OCI-LY7 (cell line): Measurements from ENCODE around the gene SLC25A21.

Experiments
- EZH2phosphoT487 ChIP-seq: fragments of 200-600 bp; sonication (generic); IDR thresholded peaks from 2 replicates; pipeline ENCODE4 v1.6.1; 2018; ENCODE audit warnings: low read depth, borderline replicate concordance, mild to moderate bottlenecking, mixed run types, antibody characterized with exemption, low read length, moderate library complexity, mixed read lengths
- TF ChIP-seq, protein P1 (sequence below): fragments of 200-600 bp; sonication (generic); conservative IDR thresholded peaks from 2 replicates; pipeline ENCODE4 v1.5.1; 2014; ENCODE audit warnings: mild to moderate bottlenecking, antibody characterized with exemption, low read length, moderate library complexity, mixed read lengths

DNA sequence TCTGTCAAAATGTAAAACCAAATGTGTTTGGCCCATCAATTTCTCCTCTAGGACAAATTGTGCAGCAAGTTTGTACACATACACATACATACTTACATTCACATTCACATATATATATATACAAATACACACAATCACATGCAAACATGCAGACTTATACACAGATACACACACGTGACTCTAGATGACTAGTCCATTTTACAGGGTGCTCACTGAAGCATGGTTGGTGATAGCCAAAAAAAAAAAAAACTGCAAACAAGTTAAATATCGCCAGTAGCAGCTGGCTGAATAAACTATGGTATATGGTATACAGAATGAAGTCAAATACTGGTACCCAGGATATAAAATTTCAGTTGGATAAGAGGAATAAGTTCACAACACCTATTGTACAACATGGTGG is 77.9 kb downstream of the SLC25A21 start:
- TF ChIP-seq, protein P1, sequence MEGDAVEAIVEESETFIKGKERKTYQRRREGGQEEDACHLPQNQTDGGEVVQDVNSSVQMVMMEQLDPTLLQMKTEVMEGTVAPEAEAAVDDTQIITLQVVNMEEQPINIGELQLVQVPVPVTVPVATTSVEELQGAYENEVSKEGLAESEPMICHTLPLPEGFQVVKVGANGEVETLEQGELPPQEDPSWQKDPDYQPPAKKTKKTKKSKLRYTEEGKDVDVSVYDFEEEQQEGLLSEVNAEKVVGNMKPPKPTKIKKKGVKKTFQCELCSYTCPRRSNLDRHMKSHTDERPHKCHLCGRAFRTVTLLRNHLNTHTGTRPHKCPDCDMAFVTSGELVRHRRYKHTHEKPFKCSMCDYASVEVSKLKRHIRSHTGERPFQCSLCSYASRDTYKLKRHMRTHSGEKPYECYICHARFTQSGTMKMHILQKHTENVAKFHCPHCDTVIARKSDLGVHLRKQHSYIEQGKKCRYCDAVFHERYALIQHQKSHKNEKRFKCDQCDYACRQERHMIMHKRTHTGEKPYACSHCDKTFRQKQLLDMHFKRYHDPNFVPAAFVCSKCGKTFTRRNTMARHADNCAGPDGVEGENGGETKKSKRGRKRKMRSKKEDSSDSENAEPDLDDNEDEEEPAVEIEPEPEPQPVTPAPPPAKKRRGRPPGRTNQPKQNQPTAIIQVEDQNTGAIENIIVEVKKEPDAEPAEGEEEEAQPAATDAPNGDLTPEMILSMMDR = no peak
- TF ChIP-seq EZH2phosphoT487 = no peak
